Left ventricle myocardium inferior (tissue), 1 donor: ENCODE data around the gene TTLL3. TPM values are rescaled to one million over a fixed set of nuclear protein-coding genes. Genes with fewer than 3 reads are reported as not detected.

ENCODE experiments used
- DNase-seq: peaks from one replicate; pipeline ENCODE4 v3.0.0-alpha.2; 2020
- H3K27ac ChIP-seq: fragments of 200-600 bp; replicated peaks from 2 replicates; pipeline ENCODE4 v1.8.0; 2021
- H3K27me3 ChIP-seq: fragments of 200-600 bp; 2 replicates; pipeline ENCODE4 v1.8.0; 2021; ENCODE audit warnings: low read depth
- H3K36me3 ChIP-seq: fragments of 200-600 bp; 2 replicates; pipeline ENCODE4 v1.8.0; 2021
- H3K4me1 ChIP-seq: fragments of 200-600 bp; 2 replicates; pipeline ENCODE4 v1.8.0; 2021
- H3K4me3 ChIP-seq: fragments of 200-600 bp; 2 replicates; pipeline ENCODE4 v1.8.0; 2021; ENCODE audit warnings: mild to moderate bottlenecking, moderate library complexity
- H3K9me3 ChIP-seq: fragments of 200-600 bp; replicated peaks from 2 replicates; pipeline ENCODE4 v1.8.0; 2021
- intact Hi-C: fragments of 100-400 bp; cut with micrococcal nuclease; formaldehyde crosslinking; loops from one replicate; pipeline ENCODE4 v1.11.0; 2022
- total RNA-seq: library from RNA; stranded (reverse); fragmentation: NEBNext Ultra II Directional; extraction: Animal tissue kit (Norgen Biotek cat#: 25700); gene quantifications from one replicate; pipeline ENCODE4 v1.2.1, GENCODE V29; 2021
- TF ChIP-seq, protein P1 (sequence below): fragments of 200-600 bp; IDR thresholded peaks from 2 replicates; pipeline ENCODE4 v1.8.0; 2021; ENCODE audit warnings: antibody characterized with exemption, mild to moderate bottlenecking, borderline replicate concordance
- donor health status: DM: no; HTN: yes; CAD: no; lungs with severe emphysema.

TTLL3 gene
- total RNA-seq, 1 donor from 2014 or later = 10.2 TPM

- H3K9me3 ChIP-seq = no peaks in the 10 kb centered on the region
- no peak overlapping the region for H3K4me3 ChIP-seq
- H3K27me3 ChIP-seq = no peaks in the 10 kb centered on the region
- H3K36me3 ChIP-seq = peaks cover 26% of the 10 kb centered on the region
- H3K4me1 ChIP-seq = peaks cover 10% of the 10 kb centered on the region
- DNase-seq = no peak
- TF ChIP-seq, protein P1, sequence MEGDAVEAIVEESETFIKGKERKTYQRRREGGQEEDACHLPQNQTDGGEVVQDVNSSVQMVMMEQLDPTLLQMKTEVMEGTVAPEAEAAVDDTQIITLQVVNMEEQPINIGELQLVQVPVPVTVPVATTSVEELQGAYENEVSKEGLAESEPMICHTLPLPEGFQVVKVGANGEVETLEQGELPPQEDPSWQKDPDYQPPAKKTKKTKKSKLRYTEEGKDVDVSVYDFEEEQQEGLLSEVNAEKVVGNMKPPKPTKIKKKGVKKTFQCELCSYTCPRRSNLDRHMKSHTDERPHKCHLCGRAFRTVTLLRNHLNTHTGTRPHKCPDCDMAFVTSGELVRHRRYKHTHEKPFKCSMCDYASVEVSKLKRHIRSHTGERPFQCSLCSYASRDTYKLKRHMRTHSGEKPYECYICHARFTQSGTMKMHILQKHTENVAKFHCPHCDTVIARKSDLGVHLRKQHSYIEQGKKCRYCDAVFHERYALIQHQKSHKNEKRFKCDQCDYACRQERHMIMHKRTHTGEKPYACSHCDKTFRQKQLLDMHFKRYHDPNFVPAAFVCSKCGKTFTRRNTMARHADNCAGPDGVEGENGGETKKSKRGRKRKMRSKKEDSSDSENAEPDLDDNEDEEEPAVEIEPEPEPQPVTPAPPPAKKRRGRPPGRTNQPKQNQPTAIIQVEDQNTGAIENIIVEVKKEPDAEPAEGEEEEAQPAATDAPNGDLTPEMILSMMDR = no peak
- intact Hi-C loops = no loop called here
- H3K27ac ChIP-seq = no peak overlapping the region
These were observed 33.0 kb upstream of the TTLL3 start for GRCh38 chr3:9776896-9777693.

DNA sequence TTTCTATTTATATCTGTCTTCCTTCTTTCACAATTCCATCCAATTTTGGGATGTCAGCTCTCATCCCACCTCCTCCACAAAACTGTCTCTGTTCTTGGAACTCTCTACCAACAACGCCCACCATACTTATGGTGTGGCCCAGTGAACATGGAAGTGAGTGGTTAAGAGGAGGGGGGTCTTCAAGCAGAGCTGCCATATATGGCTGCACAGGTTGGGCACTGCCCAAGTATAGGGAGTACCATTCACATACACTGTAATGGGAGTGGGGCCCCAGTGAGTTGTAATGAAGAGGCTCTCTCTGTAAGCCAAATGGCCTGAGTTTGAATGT is 32.4 kb upstream of the TTLL3 start:
- no peak for DNase-seq
- no peak overlapping the region for H3K27ac ChIP-seq
- H3K36me3 ChIP-seq = peaks cover 32% of the 10 kb centered on the region
- H3K4me3 ChIP-seq = no peak overlapping the region
- H3K9me3 ChIP-seq = no peaks in the 10 kb centered on the region
- peaks cover 10% of the 10 kb centered on the region for H3K4me1 ChIP-seq
- H3K27me3 ChIP-seq = no peaks in the 10 kb centered on the region
- TF ChIP-seq, protein P1 = no peak
- intact Hi-C loops = no loop called here

DNA sequence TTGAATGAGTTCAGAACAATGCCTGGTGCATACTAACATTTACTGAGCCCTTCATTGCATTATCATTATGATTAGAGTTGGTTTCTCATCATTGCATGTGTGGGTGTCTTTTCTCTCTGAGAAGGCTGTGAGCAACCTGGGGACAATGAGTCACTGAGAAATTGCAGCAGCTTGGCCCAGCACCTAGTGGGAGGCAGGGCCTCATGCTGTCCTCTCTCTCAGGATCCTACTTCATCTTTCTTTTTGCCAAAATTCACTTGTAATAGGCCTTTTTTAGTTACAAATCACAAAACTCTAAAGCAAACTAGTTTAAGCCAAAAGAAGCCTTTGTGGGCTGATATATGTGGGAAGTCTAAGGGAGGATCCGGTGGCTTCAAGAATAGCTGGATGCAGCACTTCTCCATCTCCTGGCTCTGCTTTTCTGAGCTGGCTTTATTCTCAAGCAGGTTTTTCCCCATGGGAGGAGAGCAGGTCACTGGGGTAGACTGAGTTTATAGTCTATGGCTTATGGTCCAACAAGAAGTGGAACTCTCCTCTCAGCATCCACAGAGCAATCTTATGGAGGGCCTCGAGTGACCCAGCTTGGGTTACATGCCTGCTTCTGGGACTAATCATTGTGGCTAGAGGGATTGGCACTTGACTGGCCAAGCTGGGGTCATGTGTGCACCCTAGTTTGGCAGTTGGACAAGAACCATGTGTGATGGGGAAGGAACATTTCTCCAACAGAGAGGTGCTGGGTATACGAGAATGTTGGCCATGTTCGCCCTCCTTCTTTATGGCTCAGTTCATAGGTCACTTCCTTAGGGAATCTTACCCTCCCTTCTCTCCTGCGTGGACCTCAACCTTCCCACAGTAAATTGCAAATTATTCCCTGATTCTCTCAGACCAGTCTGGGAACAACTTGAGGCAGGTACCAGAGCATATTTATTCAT is 31.7 kb upstream of the TTLL3 start:
- Histone ChIP-seq H3K27me3 (no peaks in the 10 kb centered on the region), H3K36me3 (peaks cover 39% of the 10 kb centered on the region), H3K27ac (no peak overlapping the region), H3K4me3 (no peak overlapping the region), H3K4me1 (peaks cover 10% of the 10 kb centered on the region), H3K9me3 (no peaks in the 10 kb centered on the region)
- intact Hi-C loops = no loop called here
- DNase-seq = no peak
- TF ChIP-seq, protein P1 = no peak

DNA sequence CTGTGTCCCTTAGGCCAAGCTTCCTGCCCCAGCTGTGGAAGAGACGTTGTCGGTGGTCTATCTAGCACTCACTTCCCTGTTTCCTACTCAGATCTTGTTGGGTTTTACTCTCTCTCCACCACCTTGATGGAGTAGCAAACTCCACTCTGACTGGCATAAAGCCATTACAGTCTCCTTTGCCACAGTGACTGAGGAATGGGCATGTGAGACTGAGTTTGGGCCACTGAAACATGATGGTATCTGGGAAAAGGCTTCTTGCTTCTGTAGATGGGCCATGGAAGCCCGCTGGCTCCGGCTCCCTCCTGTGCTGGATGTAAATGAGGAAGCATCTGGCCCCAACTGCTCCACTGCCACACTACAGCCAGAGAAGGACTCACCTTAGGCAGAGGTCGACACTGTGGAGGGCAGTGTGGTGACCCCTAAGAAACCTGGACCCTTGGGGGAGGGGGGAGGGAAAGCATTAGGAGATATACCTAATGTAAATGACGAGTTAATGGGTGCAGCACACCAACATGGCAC is 30.9 kb upstream of the TTLL3 start:
- TF ChIP-seq, protein P1 = no peak
- intact Hi-C loops = no loop called here
- Histone ChIP-seq H3K27ac (no peak overlapping the region), H3K27me3 (no peaks in the 10 kb centered on the region), H3K9me3 (no peaks in the 10 kb centered on the region), H3K4me3 (no peak overlapping the region), H3K36me3 (peaks cover 46% of the 10 kb centered on the region), H3K4me1 (peaks cover 10% of the 10 kb centered on the region)
- DNase-seq = no peak

DNA sequence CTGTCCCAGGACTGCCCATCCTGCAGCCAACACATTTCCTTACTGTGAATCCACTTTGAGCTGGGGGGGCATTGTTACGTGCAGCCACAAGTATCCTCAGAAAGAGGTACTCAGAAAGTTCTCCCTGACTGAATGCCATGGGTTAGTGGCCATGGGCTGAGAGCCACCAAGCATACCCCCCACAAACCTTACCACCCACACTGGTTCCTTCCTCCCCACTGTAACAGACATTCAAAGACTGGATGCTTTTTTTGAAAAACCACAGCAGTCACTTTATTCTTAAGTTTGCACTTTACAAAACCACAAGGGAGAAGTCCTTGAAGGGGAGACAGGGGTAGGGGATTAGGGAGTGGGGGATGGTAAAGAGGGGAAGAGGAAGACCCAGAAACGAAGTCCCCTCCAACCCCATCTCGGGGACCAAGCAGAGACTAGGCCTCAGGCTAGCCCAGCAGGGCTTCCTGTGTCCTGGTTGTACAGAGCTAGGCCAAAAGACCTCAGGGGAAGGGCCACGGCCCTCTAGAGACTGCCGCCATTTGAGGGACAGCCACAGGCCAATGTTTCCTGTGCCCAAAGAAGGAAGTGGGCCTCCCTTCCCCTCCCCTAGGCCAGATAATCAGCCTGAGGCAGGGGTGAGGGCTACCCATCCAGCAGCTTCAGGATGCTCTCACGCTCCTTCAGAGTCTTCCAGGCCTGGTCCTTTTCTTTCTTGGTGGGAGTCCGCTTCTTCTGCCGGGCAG is 30.2 kb upstream of the TTLL3 start:
- intact Hi-C loops = no loop called here
- Histone ChIP-seq H3K27ac (peak overlapping the region; percentile 42), H3K36me3 (peaks cover 53% of the 10 kb centered on the region), H3K4me1 (peaks cover 10% of the 10 kb centered on the region), H3K27me3 (no peaks in the 10 kb centered on the region), H3K4me3 (no peak overlapping the region), H3K9me3 (no peaks in the 10 kb centered on the region)
- no peak for DNase-seq
- TF ChIP-seq, protein P1 = no peak
